ENCODE results near the gene ATP9A. TPM values are rescaled to one million over a fixed set of nuclear protein-coding genes. Genes with fewer than 3 reads are reported as not detected.

ATP9A gene
- polyA plus RNA-seq, 1 donor from 2014 or later: 56.1 TPM

GRCh38 chr20:51760905-51761546 is 7.2 kb downstream of the ATP9A start:
- Histone ChIP-seq H3K9me2 (ENCODE audit: insufficient read depth, low read length) (no peaks in the 10 kb centered on the region), H3F3A (ENCODE audit: insufficient read depth, low read length, poor library complexity, severe bottlenecking) (no peaks in the 10 kb centered on the region), H3K4me3 (ENCODE audit: low read length) (no peak overlapping the region), H3K27ac (ENCODE audit: low read length) (no peak overlapping the region), H3K36me3 (ENCODE audit: insufficient read depth, low read length) (no peaks in the 10 kb centered on the region), H3K27me3 (ENCODE audit: insufficient read depth, low read depth, low read length) (no peaks in the 10 kb centered on the region), H3K79me2 (replicated peaks; ENCODE audit: insufficient read depth, low read length) (peaks cover 34% of the 10 kb centered on the region), H3K9ac (ENCODE audit: low read length) (no peak overlapping the region), H4K20me1 (ENCODE audit: insufficient read depth) (no peaks in the 10 kb centered on the region), H3K9me3 (ENCODE audit: low read length) (no peaks in the 10 kb centered on the region), H2AFZ (ENCODE audit: low read depth, low read length) (no peak overlapping the region), H3K4me2 (ENCODE audit: low read length) (no peak overlapping the region)
- TF ChIP-seq MXI1 (conservative IDR thresholded peaks at IDR 0.05; ENCODE audit: poor library complexity, severe bottlenecking) (no peak), EZH2 (IDR thresholded peaks at IDR 0.05; ENCODE audit: borderline replicate concordance, insufficient read depth, low read length, poor library complexity, severe bottlenecking) (no peak), SMC3 (conservative IDR thresholded peaks at IDR 0.05; ENCODE audit: poor library complexity) (no peak), EP300 (conservative IDR thresholded peaks at IDR 0.05; ENCODE audit: poor library complexity, severe bottlenecking) (no peak), REST (IDR thresholded peaks at IDR 0.05; ENCODE audit: borderline replicate concordance) (no peak), POLR2AphosphoS5 (IDR thresholded peaks at IDR 0.05) (no peak), RAD21 (conservative IDR thresholded peaks at IDR 0.05) (no peak), TAF1 (IDR thresholded peaks at IDR 0.05; ENCODE audit: low read depth) (no peak)
- TF ChIP-seq, protein P1, sequence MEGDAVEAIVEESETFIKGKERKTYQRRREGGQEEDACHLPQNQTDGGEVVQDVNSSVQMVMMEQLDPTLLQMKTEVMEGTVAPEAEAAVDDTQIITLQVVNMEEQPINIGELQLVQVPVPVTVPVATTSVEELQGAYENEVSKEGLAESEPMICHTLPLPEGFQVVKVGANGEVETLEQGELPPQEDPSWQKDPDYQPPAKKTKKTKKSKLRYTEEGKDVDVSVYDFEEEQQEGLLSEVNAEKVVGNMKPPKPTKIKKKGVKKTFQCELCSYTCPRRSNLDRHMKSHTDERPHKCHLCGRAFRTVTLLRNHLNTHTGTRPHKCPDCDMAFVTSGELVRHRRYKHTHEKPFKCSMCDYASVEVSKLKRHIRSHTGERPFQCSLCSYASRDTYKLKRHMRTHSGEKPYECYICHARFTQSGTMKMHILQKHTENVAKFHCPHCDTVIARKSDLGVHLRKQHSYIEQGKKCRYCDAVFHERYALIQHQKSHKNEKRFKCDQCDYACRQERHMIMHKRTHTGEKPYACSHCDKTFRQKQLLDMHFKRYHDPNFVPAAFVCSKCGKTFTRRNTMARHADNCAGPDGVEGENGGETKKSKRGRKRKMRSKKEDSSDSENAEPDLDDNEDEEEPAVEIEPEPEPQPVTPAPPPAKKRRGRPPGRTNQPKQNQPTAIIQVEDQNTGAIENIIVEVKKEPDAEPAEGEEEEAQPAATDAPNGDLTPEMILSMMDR (IDR thresholded peaks at IDR 0.05; ENCODE audit: poor library complexity, severe bottlenecking): no peak

DNA sequence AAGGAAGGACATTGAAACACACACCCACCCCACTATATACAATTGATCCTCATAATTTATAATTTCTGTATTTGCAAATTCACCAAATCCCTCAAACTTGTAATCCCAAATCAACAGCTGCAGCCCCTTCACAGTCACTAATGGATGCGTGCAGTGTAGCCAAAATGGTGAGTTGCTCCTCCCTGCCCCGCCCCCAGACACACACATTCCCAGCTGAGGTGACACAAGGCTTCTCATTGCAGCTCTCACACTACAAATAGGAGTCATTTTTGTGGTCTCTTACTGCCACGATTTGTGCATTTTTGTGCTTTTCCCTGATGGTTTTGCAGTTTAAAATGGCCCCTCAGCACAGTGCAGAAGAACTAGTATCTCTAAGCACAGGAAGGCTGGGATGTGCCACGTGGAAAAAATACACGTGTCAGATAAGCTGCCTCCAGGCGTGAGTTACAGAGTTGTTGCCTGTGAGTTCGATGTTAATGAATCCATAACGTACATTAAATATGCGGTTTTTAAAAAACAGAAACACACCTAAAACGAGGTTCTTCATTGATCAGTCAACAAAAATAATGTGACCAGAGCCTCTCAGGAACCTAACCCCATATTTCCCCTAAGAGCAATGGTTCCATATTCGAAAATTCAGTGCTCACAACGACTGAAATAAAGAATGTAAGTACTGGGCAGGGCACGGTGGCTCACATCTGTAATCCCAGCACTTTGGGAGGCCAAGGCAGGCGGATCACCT is 8.2 kb downstream of the ATP9A start:
- H3K9ac ChIP-seq (ENCODE audit: low read length): no peak overlapping the region

More for the DNA sequence above, 8.2 kb downstream of the ATP9A start:
- Histone ChIP-seq H3K4me3 (ENCODE audit: low read length) (no peak overlapping the region), H3K9me2 (ENCODE audit: insufficient read depth, low read length) (no peaks in the 10 kb centered on the region), H2AFZ (ENCODE audit: low read depth, low read length) (no peak overlapping the region), H3F3A (ENCODE audit: insufficient read depth, low read length, poor library complexity, severe bottlenecking) (no peaks in the 10 kb centered on the region), H3K27ac (ENCODE audit: low read length) (no peak overlapping the region), H3K9me3 (ENCODE audit: low read length) (no peaks in the 10 kb centered on the region), H3K4me2 (ENCODE audit: low read length) (no peak overlapping the region), H3K27me3 (ENCODE audit: insufficient read depth, low read depth, low read length) (no peaks in the 10 kb centered on the region), H3K79me2 (replicated peaks; ENCODE audit: insufficient read depth, low read length) (peaks cover 33% of the 10 kb centered on the region), H3K36me3 (ENCODE audit: insufficient read depth, low read length) (no peaks in the 10 kb centered on the region), H4K20me1 (ENCODE audit: insufficient read depth) (no peaks in the 10 kb centered on the region)
- TF ChIP-seq EP300 (conservative IDR thresholded peaks at IDR 0.05; ENCODE audit: poor library complexity, severe bottlenecking) (no peak), POLR2AphosphoS5 (IDR thresholded peaks at IDR 0.05) (no peak), REST (IDR thresholded peaks at IDR 0.05; ENCODE audit: borderline replicate concordance) (no peak), SMC3 (conservative IDR thresholded peaks at IDR 0.05; ENCODE audit: poor library complexity) (no peak), TAF1 (IDR thresholded peaks at IDR 0.05; ENCODE audit: low read depth) (no peak), MXI1 (conservative IDR thresholded peaks at IDR 0.05; ENCODE audit: poor library complexity, severe bottlenecking) (no peak), RAD21 (conservative IDR thresholded peaks at IDR 0.05) (no peak), EZH2 (IDR thresholded peaks at IDR 0.05; ENCODE audit: borderline replicate concordance, insufficient read depth, low read length, poor library complexity, severe bottlenecking) (no peak)
- TF ChIP-seq, protein P1 (IDR thresholded peaks at IDR 0.05; ENCODE audit: poor library complexity, severe bottlenecking): no peak

Data from neural cell (in vitro differentiated cells).